Mucosa of descending colon (tissue), 3 donors: ENCODE results near the gene EDN3. TPM values are rescaled to one million over a fixed set of nuclear protein-coding genes. Genes with fewer than 3 reads are reported as not detected.
A peak's percentile ranks its signal among the peaks of the same experiment; 100 is the strongest.

Experiments
- ATAC-seq: fragments of 200-7000 bp; cut with Tn5 transposase; one replicate; pipeline ENCODE4 v1.9.1; 2020; ENCODE audit warnings: mild to moderate bottlenecking, moderate library complexity
- DNase-seq, 3 donors: peaks; one replicate each; pipeline ENCODE4 v3.0.0-alpha.2; 2020
- H3K36me3 ChIP-seq: fragments of 200-600 bp; one replicate; pipeline ENCODE4 v1.8.0; 2021; ENCODE audit warnings: low read depth, mild to moderate bottlenecking
- H3K4me1 ChIP-seq: fragments of 200-600 bp; one replicate; pipeline ENCODE4 v1.8.0; 2021; ENCODE audit warnings: low read depth, mild to moderate bottlenecking
- H3K4me3 ChIP-seq: fragments of 200-600 bp; one replicate; pipeline ENCODE4 v1.8.0; 2021; ENCODE audit warnings: mild to moderate bottlenecking
- H3K9me3 ChIP-seq: fragments of 200-600 bp; one replicate; pipeline ENCODE4 v1.8.0; 2021; ENCODE audit warnings: mild to moderate bottlenecking
- CTCF ChIP-seq: fragments of 200-600 bp; IDR thresholded peaks from one replicate; pipeline ENCODE4 v1.8.0; 2022; ENCODE audit warnings: antibody characterized with exemption, mild to moderate bottlenecking
- intact Hi-C, 2 donors: fragments of 100-400 bp; cut with DNase I in 1 of 2; cut with micrococcal nuclease in 1 of 2; formaldehyde crosslinking; loops; one replicate each; pipeline versions ENCODE4 v1.11.0 to v1.11.1; 2022; cut with DNase I, micrococcal nuclease
- total RNA-seq, 3 donors: library from RNA; stranded (reverse); fragmentation: NEBNext Ultra II Directional in 2 of 3; extraction: Animal tissue kit (Norgen Biotek cat#: 25700) in 2 of 3; gene quantifications; one replicate each; pipeline versions ENCODE4 v1.2.1 to v1.2.4, GENCODE V29; 2021 to 2023
- donor health status: DM: no; HTN: no; CAD: no; lungs with moderate emphysema.
- donor health status: DM: no; HTN: no; CAD: no.
- donor health status: DM: no; HTN: yes; CAD: no.

Gene EDN3
- total RNA-seq, 3 donors from 2014 or later, result 34.3 to 80.4 (median 51.1) TPM

DNA sequence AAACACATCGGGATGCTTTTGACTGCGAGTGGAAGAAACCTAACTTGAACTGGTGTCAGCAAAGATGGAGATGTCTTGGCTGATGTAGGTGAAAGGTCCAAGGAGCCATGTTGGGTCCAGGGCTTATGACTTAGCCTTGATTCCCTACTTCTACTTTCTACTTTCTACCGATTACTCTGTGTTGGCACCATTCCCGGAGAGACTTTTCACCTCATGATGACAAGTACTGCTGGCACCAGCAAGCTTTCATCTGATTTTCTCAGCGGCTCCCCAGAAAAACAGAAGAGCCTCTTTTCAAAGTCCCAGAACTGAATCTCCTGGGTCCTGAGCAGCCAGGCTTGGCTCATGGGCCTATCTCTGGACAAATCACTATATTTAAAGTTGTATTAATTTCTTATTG lies 4.9 kb upstream of the EDN3 start:
- Histone ChIP-seq H3K4me3 (no peak overlapping the region), H3K36me3 (no peaks in the 10 kb centered on the region), H3K4me1 (peaks cover 10% of the 10 kb centered on the region), H3K9me3 (no peaks in the 10 kb centered on the region)
- no peak for ATAC-seq
- intact Hi-C loops, result no loop called here
- no peak for TF ChIP-seq CTCF
- no peak for DNase-seq

GRCh38 chr20:59297686-59298085 lies 2.7 kb upstream of the EDN3 start:
- no peak for ATAC-seq
- H3K9me3 ChIP-seq, result no peaks in the 10 kb centered on the region
- no peaks in the 10 kb centered on the region for H3K36me3 ChIP-seq
- H3K4me3 ChIP-seq, result no peak overlapping the region
- no peak for DNase-seq
- intact Hi-C loops, result no loop called here
- H3K4me1 ChIP-seq, result peaks cover 7% of the 10 kb centered on the region
- no peak for TF ChIP-seq CTCF

- H3K4me3 ChIP-seq, result no peak overlapping the region
- intact Hi-C loops, result no loop called here
- peak; percentile 78 to 83 (median 82) for DNase-seq
Measured at GRCh38 chr20:59299945-59300332, 472 bp upstream of the EDN3 start.

DNA sequence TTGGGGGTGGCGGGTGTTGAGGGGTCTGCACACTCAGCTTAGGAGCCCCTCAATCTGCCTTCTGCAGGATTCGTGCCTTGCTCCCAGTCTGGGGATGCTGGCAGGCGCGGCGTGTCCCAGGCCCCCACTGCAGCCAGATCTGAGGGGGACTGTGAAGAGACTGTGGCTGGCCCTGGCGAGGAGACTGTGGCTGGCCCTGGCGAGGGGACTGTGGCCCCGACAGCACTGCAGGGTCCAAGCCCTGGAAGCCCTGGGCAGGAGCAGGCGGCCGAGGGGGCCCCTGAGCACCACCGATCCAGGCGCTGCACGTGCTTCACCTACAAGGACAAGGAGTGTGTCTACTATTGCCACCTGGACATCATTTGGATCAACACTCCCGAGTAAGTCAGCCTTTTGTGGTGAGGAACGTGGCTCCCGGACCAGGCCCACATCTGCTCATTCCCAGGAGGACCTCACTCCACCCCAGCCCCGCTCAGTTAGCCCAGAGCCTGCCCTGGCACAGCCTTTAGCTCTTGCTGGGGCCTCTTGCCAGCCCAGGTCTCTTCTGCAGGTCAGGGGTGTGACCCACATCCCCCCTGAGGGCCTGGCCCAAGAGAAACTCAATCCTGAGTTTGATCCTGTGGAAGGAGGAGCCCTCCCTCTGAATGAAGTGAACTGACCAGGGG lies 1.1 kb downstream of the EDN3 start:
- DNase-seq (no peak), ATAC-seq (no peak)
- no peak for TF ChIP-seq CTCF
- intact Hi-C loops, result no loop called here
- no peak overlapping the region for H3K4me3 ChIP-seq
- H3K36me3 ChIP-seq, result no peaks in the 10 kb centered on the region
- H3K4me1 ChIP-seq, result peaks cover 7% of the 10 kb centered on the region
- no peaks in the 10 kb centered on the region for H3K9me3 ChIP-seq

More at GRCh38 chr20:59299945-59300332, 472 bp upstream of the EDN3 start:
- Histone ChIP-seq H3K4me1 (peaks cover 7% of the 10 kb centered on the region), H3K36me3 (no peaks in the 10 kb centered on the region), H3K9me3 (no peaks in the 10 kb centered on the region)
- peak; percentile 95 for ATAC-seq
- TF ChIP-seq CTCF, result no peak

DNA sequence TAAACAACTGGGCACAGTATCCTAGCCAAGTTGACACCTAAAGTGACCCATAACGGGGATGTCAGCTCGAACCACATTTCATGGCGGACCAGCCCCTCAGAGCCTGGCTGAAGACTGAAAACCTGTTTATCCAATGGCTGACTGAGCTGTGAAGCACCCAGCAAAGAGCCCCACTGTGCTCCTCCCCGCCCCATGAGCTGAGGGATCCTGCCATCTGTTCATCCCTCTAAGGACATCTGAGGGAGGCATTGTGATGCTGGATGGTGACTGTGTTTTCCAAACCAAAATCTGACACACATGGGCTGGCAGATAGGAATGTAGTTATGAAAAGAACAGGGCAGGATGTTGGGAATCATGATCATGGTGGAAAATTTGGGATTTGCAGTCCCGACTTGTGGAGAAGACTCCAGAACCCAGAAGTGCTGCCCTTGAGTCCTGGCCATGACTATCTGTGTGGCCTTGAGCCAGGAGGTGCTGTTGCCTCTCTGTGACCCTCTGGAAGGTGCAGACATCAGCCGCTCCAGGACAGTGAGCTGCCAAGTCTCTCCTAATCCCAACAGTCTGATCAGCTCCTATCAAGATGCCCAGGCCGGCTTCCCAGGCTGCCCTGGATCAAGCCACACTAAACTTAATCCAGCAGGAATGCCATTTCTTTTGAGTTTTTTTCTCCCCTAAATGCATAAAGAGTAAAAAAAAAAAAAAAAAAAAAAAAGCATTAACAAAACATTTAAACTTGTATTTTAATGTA lies 5.7 kb downstream of the EDN3 start:
- no peak overlapping the region for H3K4me3 ChIP-seq
- no peaks in the 10 kb centered on the region for H3K9me3 ChIP-seq
- H3K4me1 ChIP-seq, result peaks cover 9% of the 10 kb centered on the region
- ATAC-seq (no peak), DNase-seq (no peak)
- no peak for TF ChIP-seq CTCF
- H3K36me3 ChIP-seq, result no peaks in the 10 kb centered on the region
- intact Hi-C loops, result no loop called here
